Measurements from ENCODE around the gene SLC35F1.
"Not testable (repeated sequence)": the region's sequence is repeated elsewhere in the genome, so short reads cannot be mapped to it uniquely, and the experiment has no call there.

The SLC35F1 gene

DNA sequence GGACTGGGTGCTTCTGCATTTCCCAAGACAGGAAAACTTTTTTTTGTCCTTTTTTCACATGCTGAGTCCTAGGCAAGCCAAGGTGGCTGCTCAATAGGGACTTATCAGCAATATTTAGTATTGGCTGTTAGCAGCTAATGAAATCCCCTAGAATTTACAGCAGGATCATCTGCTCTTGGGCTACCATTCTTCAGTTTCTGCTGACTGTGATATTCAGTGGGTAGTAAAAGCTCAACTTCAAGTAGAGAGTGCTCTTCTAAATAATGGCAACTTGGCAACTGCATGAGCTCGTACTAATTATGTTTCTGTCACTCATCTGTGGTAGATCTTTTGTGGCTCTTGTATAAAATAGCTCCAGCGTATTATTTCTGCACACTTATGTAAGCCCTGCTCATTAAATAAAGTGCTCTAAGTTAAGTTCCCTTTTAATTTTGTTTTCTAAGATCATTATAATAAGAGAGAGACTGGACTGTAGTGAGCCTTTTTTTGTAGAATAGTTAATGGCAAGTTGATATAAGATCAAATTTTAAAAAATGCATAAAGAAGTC lies 110.3 kb downstream of the SLC35F1 start:
- TF ChIP-seq LEF1 (IDR thresholded peaks at IDR 0.05; ENCODE audit: borderline replicate concordance) (no peak), ZNF384 (IDR thresholded peaks at IDR 0.05) (no peak), FOXA1 (IDR thresholded peaks at IDR 0.05) (no peak), NFRKB (IDR thresholded peaks at IDR 0.05) (no peak), TARDBP (IDR thresholded peaks at IDR 0.05) (no peak), BHLHE40 (IDR thresholded peaks at IDR 0.05; ENCODE audit: borderline replicate concordance) (no peak), SP1 (IDR thresholded peaks at IDR 0.05) (no peak), SUZ12 (IDR thresholded peaks at IDR 0.05) (no peak), HDGF (IDR thresholded peaks at IDR 0.05; ENCODE audit: borderline replicate concordance) (no peak), L3MBTL2 (conservative IDR thresholded peaks at IDR 0.05) (no peak), ARNT (IDR thresholded peaks at IDR 0.05) (no peak), CTBP1 (IDR thresholded peaks at IDR 0.05; ENCODE audit: borderline replicate concordance) (no peak), FOXK2 (IDR thresholded peaks at IDR 0.05) (no peak), FOXM1 (IDR thresholded peaks at IDR 0.05; ENCODE audit: borderline replicate concordance) (no peak)
- CTCF ChIA-PET: no interaction called here
- DNase-seq (ENCODE audit: extremely low spot score): no peak
- POLR2A ChIA-PET: no interaction called here

DNA sequence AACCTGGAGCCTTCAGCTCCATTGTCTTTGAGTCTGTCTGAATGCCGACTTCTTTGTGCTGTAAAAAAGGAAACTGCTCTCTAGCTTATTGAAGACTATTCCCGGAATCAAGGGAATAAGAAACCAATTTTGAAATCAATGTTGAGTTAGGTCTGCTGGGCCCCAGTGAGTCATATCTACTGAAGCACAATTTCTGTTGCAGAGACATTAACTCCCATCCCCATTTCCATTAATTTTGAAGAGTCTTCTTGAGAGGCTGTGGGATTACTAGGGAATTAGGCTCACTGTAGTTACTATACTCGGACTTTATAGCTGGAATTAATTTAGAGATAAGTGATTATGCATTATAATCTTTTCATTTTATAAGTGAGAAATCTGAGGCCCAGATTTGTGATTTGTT lies 116.7 kb downstream of the SLC35F1 start:
- ChIA-PET POLR2A (no interaction called here), CTCF (no interaction called here)

DNA sequence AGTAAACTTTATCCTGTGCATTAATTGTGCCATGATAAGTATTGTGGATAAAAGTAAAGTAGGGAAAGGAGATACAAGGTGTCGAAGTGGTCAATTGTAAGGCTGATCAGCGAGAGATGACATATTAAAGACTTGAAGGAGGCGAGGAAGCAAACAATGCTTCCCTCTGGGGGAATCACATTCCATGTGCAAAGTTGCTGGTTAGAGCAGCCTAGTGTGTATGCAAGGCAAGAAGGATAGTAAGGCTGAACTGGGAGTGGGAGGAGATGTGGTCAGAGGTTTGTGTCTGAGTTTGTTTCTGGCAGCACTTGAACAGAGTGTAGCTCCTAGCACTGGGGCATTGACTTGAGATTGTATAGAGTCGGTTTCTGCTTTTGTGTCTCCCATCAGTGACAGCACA lies 122.9 kb downstream of the SLC35F1 start:
- CTCF ChIA-PET: no interaction called here
- TF ChIP-seq, protein P1, sequence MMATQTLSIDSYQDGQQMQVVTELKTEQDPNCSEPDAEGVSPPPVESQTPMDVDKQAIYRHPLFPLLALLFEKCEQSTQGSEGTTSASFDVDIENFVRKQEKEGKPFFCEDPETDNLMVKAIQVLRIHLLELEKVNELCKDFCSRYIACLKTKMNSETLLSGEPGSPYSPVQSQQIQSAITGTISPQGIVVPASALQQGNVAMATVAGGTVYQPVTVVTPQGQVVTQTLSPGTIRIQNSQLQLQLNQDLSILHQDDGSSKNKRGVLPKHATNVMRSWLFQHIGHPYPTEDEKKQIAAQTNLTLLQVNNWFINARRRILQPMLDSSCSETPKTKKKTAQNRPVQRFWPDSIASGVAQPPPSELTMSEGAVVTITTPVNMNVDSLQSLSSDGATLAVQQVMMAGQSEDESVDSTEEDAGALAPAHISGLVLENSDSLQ (IDR thresholded peaks at IDR 0.05): no peak
- TF ChIP-seq SUZ12 (IDR thresholded peaks at IDR 0.05) (no peak), L3MBTL2 (conservative IDR thresholded peaks at IDR 0.05) (no peak), FOXM1 (IDR thresholded peaks at IDR 0.05; ENCODE audit: borderline replicate concordance) (no peak), FOXK2 (IDR thresholded peaks at IDR 0.05) (no peak), HDGF (IDR thresholded peaks at IDR 0.05; ENCODE audit: borderline replicate concordance) (no peak), FOXA1 (IDR thresholded peaks at IDR 0.05) (no peak), ELF4 (IDR thresholded peaks at IDR 0.05) (no peak), CTBP1 (IDR thresholded peaks at IDR 0.05; ENCODE audit: borderline replicate concordance) (no peak), BHLHE40 (IDR thresholded peaks at IDR 0.05; ENCODE audit: borderline replicate concordance) (no peak), LEF1 (IDR thresholded peaks at IDR 0.05; ENCODE audit: borderline replicate concordance) (no peak), SP1 (IDR thresholded peaks at IDR 0.05) (no peak), ZNF384 (IDR thresholded peaks at IDR 0.05) (no peak), NFRKB (IDR thresholded peaks at IDR 0.05) (no peak), TARDBP (IDR thresholded peaks at IDR 0.05) (no peak), ARNT (IDR thresholded peaks at IDR 0.05) (no peak)
- POLR2A ChIA-PET: no interaction called here
- DNase-seq (ENCODE audit: extremely low spot score): no peak

More for the DNA sequence above, 116.7 kb downstream of the SLC35F1 start:
- no peak for TF ChIP-seq LEF1 (IDR thresholded peaks at IDR 0.05; ENCODE audit: borderline replicate concordance)
- no peak for TF ChIP-seq L3MBTL2 (conservative IDR thresholded peaks at IDR 0.05)
- no peak for TF ChIP-seq NFRKB (IDR thresholded peaks at IDR 0.05)
- DNase-seq (ENCODE audit: extremely low spot score): no peak

DNA sequence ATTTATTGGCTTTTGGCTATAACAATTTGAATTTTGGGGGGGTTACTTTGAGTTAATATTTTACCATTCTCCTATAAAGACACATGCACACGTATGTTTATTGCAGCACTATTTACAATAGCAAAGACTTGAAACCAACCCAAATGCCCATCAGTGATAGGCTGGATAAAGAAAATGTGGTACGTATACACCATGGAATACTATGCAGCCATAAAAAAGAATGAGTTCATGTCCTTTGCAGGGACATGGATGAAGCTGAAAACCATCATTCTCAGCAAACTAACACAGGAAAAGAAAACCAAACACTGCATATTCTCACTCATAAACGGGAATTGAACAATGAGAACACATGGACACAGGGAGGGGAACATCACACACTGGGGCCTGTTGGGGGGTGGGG lies 130.4 kb downstream of the SLC35F1 start:
- POLR2A ChIA-PET; DNase-seq (ENCODE audit: extremely low spot score); CTCF ChIA-PET: not testable (repeated sequence)

DNA sequence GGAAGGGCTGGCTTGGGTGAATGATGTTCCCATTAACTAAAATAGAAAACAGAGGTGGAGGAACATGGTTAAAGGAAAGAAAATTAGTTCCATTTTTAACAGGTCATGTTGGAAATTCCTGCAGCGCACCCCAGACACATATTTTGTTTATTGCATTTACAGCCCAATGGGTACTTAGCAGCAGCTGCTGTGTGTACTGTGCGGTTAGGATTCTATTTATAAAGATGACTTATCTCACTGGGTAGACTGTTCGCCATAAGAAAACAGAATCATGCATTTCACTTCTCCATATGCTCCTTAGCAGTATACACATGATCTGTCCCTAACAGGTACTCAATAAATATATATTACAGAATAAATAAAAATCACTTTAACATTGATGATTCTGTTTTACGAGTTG lies 135.8 kb downstream of the SLC35F1 start:
- ChIA-PET CTCF (no interaction called here), POLR2A (no interaction called here)
- no peak for TF ChIP-seq CTBP1 (IDR thresholded peaks at IDR 0.05; ENCODE audit: borderline replicate concordance)
- no peak for TF ChIP-seq L3MBTL2 (conservative IDR thresholded peaks at IDR 0.05)
- no peak for TF ChIP-seq ZNF384 (IDR thresholded peaks at IDR 0.05)
- TF ChIP-seq BHLHE40 (IDR thresholded peaks at IDR 0.05; ENCODE audit: borderline replicate concordance): no peak
- TF ChIP-seq ARNT (IDR thresholded peaks at IDR 0.05): no peak
- TF ChIP-seq LEF1 (IDR thresholded peaks at IDR 0.05; ENCODE audit: borderline replicate concordance): no peak
- TF ChIP-seq, protein P1 (IDR thresholded peaks at IDR 0.05): no peak
- TF ChIP-seq SP1 (IDR thresholded peaks at IDR 0.05): no peak
- TF ChIP-seq FOXM1 (IDR thresholded peaks at IDR 0.05; ENCODE audit: borderline replicate concordance): no peak
- no peak for TF ChIP-seq FOXA1 (IDR thresholded peaks at IDR 0.05)
- no peak for TF ChIP-seq ELF4 (IDR thresholded peaks at IDR 0.05)
- TF ChIP-seq HDGF (IDR thresholded peaks at IDR 0.05; ENCODE audit: borderline replicate concordance): no peak
- TF ChIP-seq NFRKB (IDR thresholded peaks at IDR 0.05): no peak
- no peak for TF ChIP-seq FOXK2 (IDR thresholded peaks at IDR 0.05)
- TF ChIP-seq TARDBP (IDR thresholded peaks at IDR 0.05): no peak
- TF ChIP-seq SUZ12 (IDR thresholded peaks at IDR 0.05): no peak
- DNase-seq (ENCODE audit: extremely low spot score): no peak

DNA sequence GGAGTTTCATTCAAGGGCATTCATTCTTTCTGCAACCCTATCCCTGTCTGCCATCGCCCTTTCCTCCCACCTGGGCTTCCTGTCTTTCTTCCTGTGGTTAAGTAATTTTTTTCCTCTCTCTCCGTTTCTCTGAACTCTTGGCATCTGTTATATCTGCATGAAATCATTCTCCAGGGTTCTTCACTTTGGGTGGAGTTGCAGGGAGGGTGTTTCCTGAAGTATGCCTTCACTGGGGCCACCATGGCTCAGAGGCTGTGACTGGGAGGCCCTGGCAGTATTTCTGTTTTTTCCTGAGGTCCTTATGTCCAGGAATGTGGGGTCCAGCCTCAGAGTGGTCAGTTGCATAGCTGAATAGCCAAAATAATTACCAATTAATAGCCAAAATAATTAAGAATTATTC lies 137.2 kb downstream of the SLC35F1 start:
- no peak for TF ChIP-seq ELF4 (IDR thresholded peaks at IDR 0.05)
- TF ChIP-seq L3MBTL2 (conservative IDR thresholded peaks at IDR 0.05): no peak
- TF ChIP-seq FOXA1 (IDR thresholded peaks at IDR 0.05): no peak
- TF ChIP-seq, protein P1 (IDR thresholded peaks at IDR 0.05): no peak
- no peak for TF ChIP-seq FOXK2 (IDR thresholded peaks at IDR 0.05)
- no peak for TF ChIP-seq TARDBP (IDR thresholded peaks at IDR 0.05)
- no peak for TF ChIP-seq ARNT (IDR thresholded peaks at IDR 0.05)
- no peak for TF ChIP-seq SP1 (IDR thresholded peaks at IDR 0.05)
- TF ChIP-seq CTBP1 (IDR thresholded peaks at IDR 0.05; ENCODE audit: borderline replicate concordance): no peak
- TF ChIP-seq SUZ12 (IDR thresholded peaks at IDR 0.05): no peak
- no peak for TF ChIP-seq HDGF (IDR thresholded peaks at IDR 0.05; ENCODE audit: borderline replicate concordance)
- no peak for TF ChIP-seq NFRKB (IDR thresholded peaks at IDR 0.05)
- TF ChIP-seq LEF1 (IDR thresholded peaks at IDR 0.05; ENCODE audit: borderline replicate concordance): no peak
- TF ChIP-seq FOXM1 (IDR thresholded peaks at IDR 0.05; ENCODE audit: borderline replicate concordance): no peak
- no peak for TF ChIP-seq ZNF384 (IDR thresholded peaks at IDR 0.05)
- DNase-seq (ENCODE audit: extremely low spot score): no peak
- CTCF ChIA-PET: no interaction called here
- POLR2A ChIA-PET: no interaction called here
